ENCODE results near the gene KCTD11. TPM values are rescaled to one million over a fixed set of nuclear protein-coding genes. Genes with fewer than 3 reads are reported as not detected.

KCTD11 gene
- total and polyA plus RNA-seq, 2 experiments from 2014 or later: 2.2 to 7.7 TPM

GRCh38 chr17:7346761-7347614, 5.0 kb upstream of the KCTD11 start:
- Histone ChIP-seq H3K27ac (ENCODE audit: low read depth) (no peak overlapping the region), H3F3A (replicated peaks; ENCODE audit: low read depth) (peaks cover 17% of the 10 kb centered on the region; the same call in 1 of the 2 replicates), H3K4me2 (no peak overlapping the region), H3K4me1 (ENCODE audit: insufficient read depth) (peaks cover 6% of the 10 kb centered on the region), H3K4me3 (no peak overlapping the region), H3K79me2 (replicated peaks; ENCODE audit: insufficient read depth) (no peaks in the 10 kb centered on the region), H4K20me1 (replicated peaks; ENCODE audit: insufficient read depth) (0 out of 2 replicates have a peak, but pooled peaks cover 3% of the 10 kb centered on the region), H3K36me3 (ENCODE audit: insufficient read depth) (no peaks in the 10 kb centered on the region), H3K9me2 (ENCODE audit: insufficient read depth) (no peaks in the 10 kb centered on the region), H2AFZ (no peak overlapping the region), H3K27me3 (ENCODE audit: insufficient read depth) (no peaks in the 10 kb centered on the region)
- Mint-ChIP-seq H3K36me3 (ENCODE audit: low read depth) (peaks cover 3% of the 10 kb centered on the region; the same call in 2 of the 3 replicates), H3K9me3 (no peaks in the 10 kb centered on the region), H3K27me3 (ENCODE audit: insufficient read depth, low read depth, poor library complexity) (peaks cover 32% of the 10 kb centered on the region), H3K4me1 (peaks cover 16% of the 10 kb centered on the region), H3K27ac (peak overlapping the region; percentile 33; the same call in 1 of the 2 replicates), H3K4me3 (no peak overlapping the region)
- no peak for ATAC-seq
- DNase-seq (ENCODE audit: low spot score): no peak
- TF ChIP-seq ETS1 (IDR thresholded peaks at IDR 0.05) (no peak), EZH2phosphoT487 (IDR thresholded peaks at IDR 0.05; ENCODE audit: unreplicated experiment) (no peak), ZNF331 (CRISPR knock-in tag; IDR thresholded peaks at IDR 0.05; ENCODE audit: low read depth) (no peak)
- TF ChIP-seq, protein P1, sequence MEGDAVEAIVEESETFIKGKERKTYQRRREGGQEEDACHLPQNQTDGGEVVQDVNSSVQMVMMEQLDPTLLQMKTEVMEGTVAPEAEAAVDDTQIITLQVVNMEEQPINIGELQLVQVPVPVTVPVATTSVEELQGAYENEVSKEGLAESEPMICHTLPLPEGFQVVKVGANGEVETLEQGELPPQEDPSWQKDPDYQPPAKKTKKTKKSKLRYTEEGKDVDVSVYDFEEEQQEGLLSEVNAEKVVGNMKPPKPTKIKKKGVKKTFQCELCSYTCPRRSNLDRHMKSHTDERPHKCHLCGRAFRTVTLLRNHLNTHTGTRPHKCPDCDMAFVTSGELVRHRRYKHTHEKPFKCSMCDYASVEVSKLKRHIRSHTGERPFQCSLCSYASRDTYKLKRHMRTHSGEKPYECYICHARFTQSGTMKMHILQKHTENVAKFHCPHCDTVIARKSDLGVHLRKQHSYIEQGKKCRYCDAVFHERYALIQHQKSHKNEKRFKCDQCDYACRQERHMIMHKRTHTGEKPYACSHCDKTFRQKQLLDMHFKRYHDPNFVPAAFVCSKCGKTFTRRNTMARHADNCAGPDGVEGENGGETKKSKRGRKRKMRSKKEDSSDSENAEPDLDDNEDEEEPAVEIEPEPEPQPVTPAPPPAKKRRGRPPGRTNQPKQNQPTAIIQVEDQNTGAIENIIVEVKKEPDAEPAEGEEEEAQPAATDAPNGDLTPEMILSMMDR (conservative IDR thresholded peaks at IDR 0.05; ENCODE audit: low read depth in 2 of 2): peak in 1 of 2 experiments; percentile 52; a peak in 2 of 4 replicates

DNA sequence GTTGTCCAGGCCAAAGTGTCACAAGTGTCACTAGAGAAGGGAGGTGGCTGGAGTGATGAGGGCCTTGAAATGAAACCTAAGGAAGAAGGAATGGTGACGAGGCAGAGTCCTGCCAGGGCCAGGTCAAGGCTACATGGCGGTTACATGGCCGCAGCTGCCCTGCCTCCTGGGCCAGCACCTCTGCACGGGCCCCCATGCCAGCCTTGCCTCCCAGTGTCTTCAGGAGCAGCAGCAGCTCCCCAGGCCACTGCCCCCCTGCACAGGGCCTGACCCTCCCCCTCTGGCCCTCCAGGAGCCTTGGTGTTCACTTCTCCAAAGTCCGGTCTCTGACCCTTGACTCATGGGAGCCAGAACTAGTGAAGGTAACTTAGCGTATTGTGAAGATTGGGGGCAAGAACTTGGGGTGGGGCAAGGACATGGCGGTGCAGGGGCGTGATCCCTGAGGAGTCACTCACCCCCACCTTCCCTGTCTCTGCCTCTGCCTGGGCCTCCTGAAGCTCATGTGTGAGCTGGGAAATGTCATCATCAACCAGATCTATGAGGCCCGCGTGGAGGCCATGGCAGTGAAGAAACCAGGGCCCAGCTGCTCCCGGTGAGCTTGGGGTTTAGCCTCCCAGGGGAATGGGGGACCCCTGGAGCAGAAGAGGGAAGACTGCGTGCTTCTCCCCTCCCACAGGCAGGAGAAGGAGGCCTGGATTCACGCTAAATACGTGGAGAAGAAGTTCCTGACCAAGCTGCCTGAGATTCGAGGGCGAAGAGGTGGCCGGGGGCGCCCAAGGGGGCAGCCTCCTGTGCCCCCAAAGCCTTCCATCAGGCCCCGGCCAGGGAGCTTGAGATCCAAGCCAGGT, 4.1 kb upstream of the KCTD11 start:
- H3K9me3 Mint-ChIP-seq: no peaks in the 10 kb centered on the region
- peaks cover 22% of the 10 kb centered on the region for H3K4me1 Mint-ChIP-seq
- DNase-seq (ENCODE audit: low spot score) (no peak), ATAC-seq (no peak)
- no peaks in the 10 kb centered on the region for H3K27me3 ChIP-seq (ENCODE audit: insufficient read depth)
- H3K27ac Mint-ChIP-seq: peak overlapping the region; percentile 33; the same call in 1 of the 2 replicates
- H3K9me2 ChIP-seq (ENCODE audit: insufficient read depth): no peaks in the 10 kb centered on the region
- no peak overlapping the region for H3K4me2 ChIP-seq
- 0 out of 2 replicates have a peak, but pooled peaks cover 3% of the 10 kb centered on the region for H4K20me1 ChIP-seq (replicated peaks; ENCODE audit: insufficient read depth)
- H3K36me3 Mint-ChIP-seq (ENCODE audit: low read depth): peaks cover 7% of the 10 kb centered on the region; the same call in 2 of the 3 replicates
- peaks cover 35% of the 10 kb centered on the region for H3K27me3 Mint-ChIP-seq (ENCODE audit: insufficient read depth, low read depth, poor library complexity)
- H2AFZ ChIP-seq: no peak overlapping the region
- H3K4me1 ChIP-seq (ENCODE audit: insufficient read depth): peaks cover 11% of the 10 kb centered on the region
- peaks cover 22% of the 10 kb centered on the region; the same call in 1 of the 2 replicates for H3F3A ChIP-seq (replicated peaks; ENCODE audit: low read depth)
- H3K36me3 ChIP-seq (ENCODE audit: insufficient read depth): no peaks in the 10 kb centered on the region
- H3K79me2 ChIP-seq (replicated peaks; ENCODE audit: insufficient read depth): no peaks in the 10 kb centered on the region
- no peak overlapping the region for H3K4me3 ChIP-seq
- H3K27ac ChIP-seq (ENCODE audit: low read depth): no peak overlapping the region
- H3K4me3 Mint-ChIP-seq: no peak overlapping the region
- no peak for TF ChIP-seq ZNF331 (CRISPR knock-in tag; IDR thresholded peaks at IDR 0.05; ENCODE audit: low read depth)
- no peak for TF ChIP-seq EZH2 (IDR thresholded peaks at IDR 0.05; ENCODE audit: low read depth, unreplicated experiment)
- no peak for TF ChIP-seq STAT1 (IDR thresholded peaks at IDR 0.05; ENCODE audit: unreplicated experiment)
- TF ChIP-seq JUNB (IDR thresholded peaks at IDR 0.05; ENCODE audit: unreplicated experiment): no peak
- no peak for TF ChIP-seq CREB1 (CRISPR knock-in tag; IDR thresholded peaks at IDR 0.05; ENCODE audit: low read depth)
- TF ChIP-seq, protein P2, sequence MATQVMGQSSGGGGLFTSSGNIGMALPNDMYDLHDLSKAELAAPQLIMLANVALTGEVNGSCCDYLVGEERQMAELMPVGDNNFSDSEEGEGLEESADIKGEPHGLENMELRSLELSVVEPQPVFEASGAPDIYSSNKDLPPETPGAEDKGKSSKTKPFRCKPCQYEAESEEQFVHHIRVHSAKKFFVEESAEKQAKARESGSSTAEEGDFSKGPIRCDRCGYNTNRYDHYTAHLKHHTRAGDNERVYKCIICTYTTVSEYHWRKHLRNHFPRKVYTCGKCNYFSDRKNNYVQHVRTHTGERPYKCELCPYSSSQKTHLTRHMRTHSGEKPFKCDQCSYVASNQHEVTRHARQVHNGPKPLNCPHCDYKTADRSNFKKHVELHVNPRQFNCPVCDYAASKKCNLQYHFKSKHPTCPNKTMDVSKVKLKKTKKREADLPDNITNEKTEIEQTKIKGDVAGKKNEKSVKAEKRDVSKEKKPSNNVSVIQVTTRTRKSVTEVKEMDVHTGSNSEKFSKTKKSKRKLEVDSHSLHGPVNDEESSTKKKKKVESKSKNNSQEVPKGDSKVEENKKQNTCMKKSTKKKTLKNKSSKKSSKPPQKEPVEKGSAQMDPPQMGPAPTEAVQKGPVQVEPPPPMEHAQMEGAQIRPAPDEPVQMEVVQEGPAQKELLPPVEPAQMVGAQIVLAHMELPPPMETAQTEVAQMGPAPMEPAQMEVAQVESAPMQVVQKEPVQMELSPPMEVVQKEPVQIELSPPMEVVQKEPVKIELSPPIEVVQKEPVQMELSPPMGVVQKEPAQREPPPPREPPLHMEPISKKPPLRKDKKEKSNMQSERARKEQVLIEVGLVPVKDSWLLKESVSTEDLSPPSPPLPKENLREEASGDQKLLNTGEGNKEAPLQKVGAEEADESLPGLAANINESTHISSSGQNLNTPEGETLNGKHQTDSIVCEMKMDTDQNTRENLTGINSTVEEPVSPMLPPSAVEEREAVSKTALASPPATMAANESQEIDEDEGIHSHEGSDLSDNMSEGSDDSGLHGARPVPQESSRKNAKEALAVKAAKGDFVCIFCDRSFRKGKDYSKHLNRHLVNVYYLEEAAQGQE (IDR thresholded peaks at IDR 0.05; ENCODE audit: unreplicated experiment): no peak
- TF ChIP-seq, protein P1 (conservative IDR thresholded peaks at IDR 0.05; ENCODE audit: low read depth in 2 of 2): no peak
- TF ChIP-seq ETS1 (IDR thresholded peaks at IDR 0.05): no peak
- no peak for TF ChIP-seq NANOG (IDR thresholded peaks at IDR 0.05; ENCODE audit: borderline replicate concordance)
- no peak for TF ChIP-seq EZH2phosphoT487 (IDR thresholded peaks at IDR 0.05; ENCODE audit: unreplicated experiment)
